HTERT RPE-1 (cell line): ENCODE results near the gene PCBP3.
"Not testable (repeated sequence)": the region's sequence is repeated elsewhere in the genome, so short reads cannot be mapped to it uniquely, and the experiment has no call there.

ENCODE experiments used
- in situ Hi-C: fragments of 300-500 bp; cut with MboI; formaldehyde crosslinking; loops from 4 replicates; pipeline ENCODE4 v1.14.3; 2020; ENCODE audit warnings: low sequenced_read_pairs

The PCBP3 gene

DNA sequence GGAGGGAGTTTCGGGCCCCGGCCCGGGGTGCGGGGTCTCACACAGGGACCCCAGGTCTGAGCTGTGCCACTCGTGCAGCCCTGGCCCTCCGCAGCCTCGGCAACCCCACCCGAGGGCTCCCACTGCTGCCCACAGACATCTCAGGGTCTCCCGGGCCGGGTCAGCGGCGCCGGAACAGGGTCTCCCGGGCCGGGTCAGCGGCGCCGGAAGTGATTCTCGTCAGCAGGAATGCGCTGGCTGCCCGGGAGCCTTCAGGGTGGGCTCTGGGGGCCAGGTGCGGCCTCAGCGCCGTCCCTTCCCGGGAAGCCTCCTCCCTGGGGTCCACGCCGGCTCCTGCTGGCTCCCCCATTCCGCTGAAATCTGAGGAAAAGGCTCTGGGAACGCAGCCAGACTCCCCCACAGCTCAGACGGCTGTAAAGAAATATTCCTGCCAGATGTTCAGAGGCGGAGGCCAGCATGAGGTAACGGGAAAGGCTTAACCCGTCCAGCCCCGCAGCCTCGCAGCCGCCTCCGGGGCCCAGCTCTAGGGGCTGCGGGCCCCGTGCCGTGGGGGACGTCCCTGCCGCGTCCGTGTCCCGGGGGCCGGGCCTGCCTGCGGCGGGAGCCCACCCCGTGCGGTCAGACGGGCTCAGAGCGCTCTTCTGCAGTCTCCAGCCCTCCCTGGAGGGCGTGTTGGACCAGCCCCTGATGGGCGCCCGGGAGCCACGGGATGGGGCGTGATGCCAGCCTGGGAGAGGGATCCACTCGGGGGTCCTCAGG is 329.4 kb downstream of the PCBP3 start:
- in situ Hi-C loops, result no loop called here

DNA sequence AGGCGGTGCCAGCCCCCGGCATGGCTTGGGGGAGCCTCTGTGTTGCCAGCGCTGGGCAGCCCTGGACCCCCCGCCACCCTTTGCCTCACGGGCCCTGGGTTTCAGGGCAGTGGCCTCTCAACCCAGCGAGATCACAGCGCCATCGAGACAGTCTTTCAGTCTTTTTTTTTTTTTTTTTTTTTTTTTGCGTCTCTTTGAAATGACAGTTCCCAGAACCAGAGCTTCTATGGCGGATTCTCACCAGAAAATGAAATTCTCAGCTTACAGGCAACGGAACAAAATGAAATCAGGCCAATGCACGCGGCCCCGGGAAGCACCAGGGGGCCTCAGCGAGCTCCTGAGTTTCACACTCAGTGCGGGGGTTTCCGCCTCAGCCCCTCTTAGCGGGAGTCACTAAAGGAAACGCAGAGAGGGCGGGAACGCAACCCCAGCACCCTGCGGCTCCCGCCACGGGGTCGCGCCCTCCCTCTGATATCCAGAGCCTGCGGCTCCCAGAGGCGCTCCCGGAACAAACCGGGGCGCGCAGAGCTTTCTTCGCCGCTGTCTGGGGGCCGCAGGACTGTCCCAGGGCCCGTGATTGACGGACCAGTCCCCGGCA is 330.0 kb downstream of the PCBP3 start:
- in situ Hi-C loops, result no loop called here

DNA sequence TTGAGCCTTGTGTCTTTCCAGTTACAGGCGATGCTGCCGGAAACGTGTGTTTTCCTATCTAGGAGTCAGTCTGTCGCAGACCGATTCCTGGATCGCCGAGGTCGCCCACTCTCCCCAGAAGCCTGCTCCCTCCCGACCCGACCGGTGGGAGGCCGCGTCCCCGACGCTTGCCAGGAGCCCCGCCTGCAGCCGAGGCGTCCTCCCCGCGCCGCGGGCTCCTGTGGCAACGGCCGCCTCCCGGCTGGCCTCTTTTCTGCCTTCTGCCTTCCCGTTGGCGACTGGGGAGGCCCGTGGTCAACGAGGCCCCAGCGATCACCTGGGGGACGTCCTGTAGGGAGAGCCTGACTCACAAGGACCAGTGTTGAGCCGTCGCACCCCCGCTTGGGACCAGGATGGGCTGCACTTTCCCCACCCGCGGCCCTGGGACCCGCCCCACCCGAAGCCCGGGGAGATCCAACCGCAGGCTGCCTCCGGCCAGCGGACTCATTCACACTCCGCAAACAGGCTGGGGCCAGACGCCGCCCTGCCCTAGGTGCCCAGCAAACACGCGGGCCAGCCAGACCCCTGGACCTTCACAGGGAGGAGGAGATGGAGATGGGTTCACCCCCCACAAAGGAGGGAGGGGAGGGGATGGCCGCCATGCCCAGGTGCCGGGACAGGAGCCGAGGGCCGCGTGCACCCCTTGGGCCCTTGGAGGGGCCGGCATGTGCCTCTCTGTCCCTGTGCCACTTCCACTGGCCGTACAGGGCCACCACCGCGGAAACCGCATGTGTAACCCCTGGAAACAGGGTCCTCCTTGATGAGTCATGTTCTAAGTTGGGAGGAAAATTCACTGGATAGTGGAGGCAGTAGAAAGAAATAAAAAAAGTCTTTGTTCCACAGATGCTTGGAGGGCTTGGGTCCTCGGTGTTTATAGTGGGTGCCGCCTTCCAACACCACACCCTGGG is 330.8 kb downstream of the PCBP3 start:
- in situ Hi-C loops, result no loop called here

DNA sequence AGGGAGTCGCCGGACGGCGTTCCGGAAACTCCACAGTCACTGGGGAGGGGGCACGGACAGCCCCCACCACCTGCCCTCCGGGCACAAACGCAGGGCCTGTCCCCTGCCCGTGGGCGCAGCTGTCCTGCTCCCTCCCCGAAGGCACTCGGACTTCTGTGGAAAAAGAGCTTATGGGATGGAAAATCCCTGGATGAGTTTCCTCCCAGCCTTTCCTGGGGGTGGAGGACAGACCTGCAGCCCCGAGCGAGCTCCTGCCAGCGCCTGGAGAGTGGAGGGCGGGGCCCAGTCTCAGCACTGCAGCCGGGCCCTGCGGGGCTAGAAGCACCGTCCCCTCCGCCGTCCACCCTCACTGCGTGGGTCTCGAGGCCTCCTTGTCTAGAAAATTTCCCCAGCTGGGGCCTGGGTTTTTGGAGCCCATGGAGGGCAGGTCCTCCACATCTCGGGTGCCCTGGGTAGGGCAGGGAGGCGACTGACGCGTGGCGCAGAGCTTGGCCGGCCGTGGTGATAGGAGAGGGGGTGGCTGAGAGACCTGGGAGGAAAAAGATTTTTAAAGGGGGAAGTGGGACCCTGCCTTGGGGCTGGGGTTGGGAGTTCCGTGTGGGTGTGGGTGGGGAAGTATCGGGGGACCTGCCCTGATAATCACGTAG is 331.6 kb downstream of the PCBP3 start:
- in situ Hi-C loops, result no loop called here

DNA sequence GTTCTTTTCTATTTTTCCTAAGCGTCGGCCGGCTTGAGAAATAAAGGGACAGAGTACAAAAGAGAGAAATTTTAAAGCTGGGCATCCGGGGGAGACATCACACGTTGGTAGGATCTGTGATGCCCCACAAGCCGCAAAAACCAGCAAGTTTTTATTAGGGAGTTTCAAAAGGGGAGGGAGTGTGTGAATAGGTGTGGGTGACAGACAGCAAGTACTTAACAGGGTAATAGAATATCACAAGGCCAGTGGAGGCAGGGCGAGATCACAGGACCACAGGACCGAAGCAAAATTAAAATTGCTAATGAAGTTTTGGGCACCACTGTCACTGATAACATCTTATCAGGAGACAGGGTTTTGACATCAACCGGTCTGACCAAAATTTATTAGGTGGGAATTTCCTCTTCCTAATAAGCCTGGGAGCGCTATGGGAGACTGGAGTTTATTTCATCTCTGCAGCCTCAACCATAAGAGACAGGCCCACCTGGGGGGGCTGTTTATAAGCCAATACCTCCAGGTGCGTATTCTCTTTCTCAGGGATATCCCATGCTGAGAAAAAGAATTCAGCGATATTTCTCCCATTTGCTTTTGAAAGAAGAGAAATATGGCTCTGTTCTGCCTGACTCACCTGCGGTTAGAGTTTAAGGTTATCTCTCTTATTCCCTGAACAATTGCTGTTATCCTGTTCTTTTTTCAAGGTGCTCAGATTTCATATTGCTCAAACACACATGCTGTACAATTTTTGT is 332.3 kb downstream of the PCBP3 start:
- in situ Hi-C loops, result not testable (repeated sequence)

DNA sequence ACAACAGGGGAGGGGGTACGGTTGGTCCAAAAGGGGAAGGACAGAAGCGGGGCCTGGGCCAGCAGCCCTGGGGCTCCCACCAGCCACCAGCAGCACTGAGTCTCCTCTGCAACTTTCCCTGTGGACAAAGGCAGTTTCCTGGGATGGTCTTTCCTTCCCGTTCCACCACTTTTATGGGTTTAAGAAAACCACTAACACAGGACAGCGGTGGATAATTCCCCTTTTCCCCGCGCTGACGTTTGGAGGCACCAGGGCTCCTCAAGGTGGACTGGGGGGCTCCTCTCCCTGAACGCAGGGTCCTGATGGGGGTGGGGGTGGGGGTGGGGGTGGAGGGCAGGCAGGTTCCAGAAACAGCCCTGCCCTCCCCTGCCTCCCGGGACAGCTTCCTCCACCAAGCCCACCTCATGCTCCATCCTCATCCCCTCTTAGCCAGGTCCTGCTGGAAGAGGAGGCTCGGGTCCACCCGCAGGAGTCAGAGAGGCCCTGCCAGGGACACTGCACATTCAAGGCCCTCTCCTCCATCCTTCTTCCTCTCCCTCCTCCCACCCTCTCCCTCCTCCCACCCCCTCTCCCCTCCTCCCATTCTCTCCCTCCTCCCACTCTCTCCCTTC is 333.3 kb downstream of the PCBP3 start:
- in situ Hi-C loops, result no loop called here

DNA sequence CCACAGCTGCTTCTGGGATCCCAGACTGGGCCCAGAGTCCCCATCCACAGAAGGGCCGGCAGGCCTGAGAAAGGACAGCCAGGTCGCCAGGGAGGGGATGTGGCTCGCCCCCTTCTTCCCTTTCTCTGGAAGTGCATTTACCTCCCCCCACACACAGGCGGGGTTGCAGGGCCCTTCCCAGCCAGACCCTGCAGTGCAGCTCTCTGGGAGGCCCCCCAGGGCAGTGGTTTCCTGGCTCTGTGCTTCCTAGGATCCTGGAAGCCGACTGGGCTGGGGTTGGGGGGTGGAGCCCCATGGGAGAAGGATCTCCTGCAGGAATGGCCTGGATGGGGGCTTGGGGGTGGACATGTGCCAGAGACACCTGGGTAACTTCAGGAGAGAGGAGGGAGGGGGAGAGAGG is 333.9 kb downstream of the PCBP3 start:
- in situ Hi-C loops, result no loop called here

DNA sequence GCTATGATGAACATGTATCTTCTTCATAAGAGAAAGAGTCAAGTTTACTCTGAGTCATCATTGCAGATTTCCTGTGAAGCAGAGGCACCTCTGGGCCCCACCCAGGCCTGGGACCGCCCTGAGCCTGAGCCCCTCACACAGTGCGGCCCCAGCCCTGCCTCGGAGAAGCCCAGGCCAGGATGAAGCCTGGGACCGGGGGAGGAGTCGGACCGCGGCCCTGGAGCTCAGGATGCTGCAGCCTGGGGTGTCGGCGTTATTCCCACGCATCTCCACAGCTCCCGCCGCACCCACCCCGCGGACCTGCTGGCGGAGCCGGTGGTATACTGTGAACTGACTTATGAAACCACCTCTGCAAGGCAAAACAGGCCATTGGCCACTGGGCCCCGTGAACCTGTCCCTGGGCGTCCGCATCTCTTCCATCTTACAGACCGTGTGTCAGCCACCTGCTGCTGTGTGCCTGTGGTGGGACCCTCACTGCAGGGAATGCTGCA is 335.7 kb downstream of the PCBP3 start:
- in situ Hi-C loops, result no loop called here

DNA sequence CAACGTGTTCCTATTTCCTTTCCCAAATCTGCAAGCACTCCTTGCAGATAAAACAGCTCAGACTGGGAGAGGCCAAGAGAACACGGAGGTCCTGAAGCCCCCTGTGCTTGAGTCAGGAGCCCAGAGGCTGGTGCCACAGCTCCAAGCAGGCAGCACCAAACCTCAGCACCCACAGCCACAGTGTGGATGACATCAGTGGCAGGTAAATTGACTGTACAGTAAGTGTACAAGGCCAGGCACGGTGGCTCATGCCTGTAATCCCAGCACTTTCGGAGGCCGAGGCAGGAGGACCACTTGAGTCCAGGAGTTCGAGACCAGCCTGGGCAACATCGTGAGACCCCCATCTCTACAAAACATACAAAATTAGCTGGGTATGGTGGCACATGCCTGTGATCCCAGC is 336.1 kb downstream of the PCBP3 start:
- in situ Hi-C loops, result no loop called here

DNA sequence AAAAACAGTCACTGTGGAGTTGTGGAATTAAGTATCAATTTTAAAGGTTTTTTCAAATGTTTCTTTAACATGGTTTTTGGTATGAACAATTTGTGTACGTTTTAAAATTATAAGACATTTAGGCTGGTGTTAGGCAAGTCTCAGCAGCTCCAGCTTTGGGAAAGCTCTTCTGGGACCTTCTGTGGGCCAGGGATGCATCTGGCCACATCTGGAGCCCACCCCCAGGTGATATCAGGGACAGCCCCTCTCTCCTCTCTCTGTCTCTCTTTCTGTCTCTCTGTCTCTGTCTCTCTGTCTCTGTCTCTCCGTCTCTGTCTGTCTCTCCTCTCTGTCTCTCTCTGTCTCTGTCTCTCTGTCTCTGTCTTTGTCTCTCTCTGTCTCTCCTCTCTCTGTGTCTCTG is 336.7 kb downstream of the PCBP3 start:
- in situ Hi-C loops, result no loop called here

DNA sequence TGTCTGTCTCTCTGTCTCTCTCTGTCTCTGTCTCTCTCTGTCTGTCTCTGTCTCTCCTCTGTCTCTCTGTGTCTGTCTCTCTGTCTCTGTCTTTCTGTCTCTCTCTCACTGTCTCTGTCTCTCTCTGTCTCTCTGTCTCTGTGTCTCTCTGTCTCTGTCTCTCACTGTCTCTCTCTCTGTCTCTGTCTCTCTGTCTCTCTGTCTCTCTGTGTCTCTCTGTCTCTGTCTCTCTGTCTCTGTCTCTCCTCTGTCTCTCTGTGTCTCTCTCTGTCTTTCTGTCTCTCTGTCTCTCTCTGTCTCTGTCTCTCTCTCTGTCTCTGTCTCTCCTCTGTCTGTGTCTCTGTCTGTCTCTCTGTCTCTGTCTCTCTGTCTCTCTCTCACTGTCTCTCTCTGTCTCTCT is 337.2 kb downstream of the PCBP3 start:
- in situ Hi-C loops, result no loop called here

DNA sequence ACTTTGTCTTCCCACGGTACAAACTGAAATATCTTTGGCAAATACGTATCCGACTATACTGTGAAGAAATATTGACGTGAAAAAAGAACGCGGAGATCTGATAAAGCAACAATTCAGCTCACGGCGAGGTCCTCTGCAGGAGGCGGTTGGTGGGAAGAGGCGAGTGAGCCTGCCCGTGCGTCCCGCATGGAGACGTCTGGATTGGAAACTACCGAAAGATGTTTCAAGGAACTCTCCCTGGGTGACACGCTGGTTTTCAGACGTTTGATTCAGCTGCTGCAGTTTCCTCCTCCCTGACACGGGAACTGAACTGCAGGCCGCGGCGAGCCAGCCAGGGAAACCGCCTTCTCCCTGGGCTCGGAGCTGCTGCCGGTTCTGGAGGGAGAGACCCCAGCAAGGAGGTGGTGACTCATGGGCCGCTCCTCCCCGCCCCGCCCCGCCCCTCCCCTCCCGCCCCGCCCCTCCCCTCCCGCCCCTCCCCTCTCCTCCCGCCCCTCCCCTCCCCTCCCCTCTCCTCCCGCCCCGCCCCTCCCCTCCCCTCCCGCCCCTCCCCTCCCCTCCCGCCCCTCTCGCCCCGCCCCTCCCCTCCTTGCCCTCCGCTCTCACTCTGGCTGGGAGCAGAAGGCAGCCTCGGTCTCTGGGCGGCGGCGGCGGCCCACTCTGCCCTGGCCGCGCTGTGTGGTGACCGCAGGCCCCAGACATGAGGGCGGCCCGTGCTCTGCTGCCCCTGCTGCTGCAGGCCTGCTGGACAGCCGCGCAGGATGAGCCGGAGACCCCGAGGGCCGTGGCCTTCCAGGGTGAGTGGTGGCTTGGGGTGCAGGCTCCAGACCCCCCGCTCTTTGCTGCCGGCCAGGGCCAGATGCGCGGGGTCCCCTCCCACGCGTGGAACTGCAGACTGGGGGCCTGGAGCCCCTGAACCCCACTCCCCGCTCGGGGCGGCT is 337.9 kb downstream of the PCBP3 start, which contains the start of gene COL6A1:
COL6A1 (plus strand) TSS at position 620 of the 941 bp plus-strand sequence; CDS start at position 701, 81 bp downstream.
- in situ Hi-C loops, result no loop called here

DNA sequence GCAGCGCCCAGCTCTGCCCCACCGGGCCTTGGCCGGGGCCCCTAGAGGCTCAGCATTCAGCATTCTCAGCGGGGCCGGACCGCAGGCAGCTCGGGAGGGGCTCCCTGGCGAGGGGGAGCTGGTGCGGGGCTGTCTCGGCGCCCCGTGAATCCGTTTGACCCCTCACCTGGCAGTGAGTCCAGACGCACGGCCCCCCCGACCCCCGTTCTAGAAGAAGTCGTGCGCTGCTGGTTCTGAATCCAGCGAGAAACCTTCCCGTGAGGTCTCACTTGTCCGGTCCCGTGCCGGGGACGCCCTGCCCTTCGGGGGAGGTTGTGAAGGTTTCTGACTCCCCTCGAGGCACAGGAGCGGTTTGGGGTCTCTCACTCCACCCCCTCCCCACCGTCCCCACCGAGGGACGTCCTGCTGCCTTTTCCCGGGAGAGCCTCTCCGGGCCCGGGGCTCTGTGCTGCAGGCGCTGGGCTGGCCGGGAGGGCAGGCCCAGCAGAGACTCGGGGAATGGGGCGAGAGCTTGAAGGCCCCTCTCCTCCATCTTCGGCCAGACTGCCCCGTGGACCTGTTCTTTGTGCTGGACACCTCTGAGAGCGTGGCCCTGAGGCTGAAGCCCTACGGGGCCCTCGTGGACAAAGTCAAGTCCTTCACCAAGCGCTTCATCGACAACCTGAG is 338.7 kb downstream of the PCBP3 start:
- in situ Hi-C loops, result no loop called here

DNA sequence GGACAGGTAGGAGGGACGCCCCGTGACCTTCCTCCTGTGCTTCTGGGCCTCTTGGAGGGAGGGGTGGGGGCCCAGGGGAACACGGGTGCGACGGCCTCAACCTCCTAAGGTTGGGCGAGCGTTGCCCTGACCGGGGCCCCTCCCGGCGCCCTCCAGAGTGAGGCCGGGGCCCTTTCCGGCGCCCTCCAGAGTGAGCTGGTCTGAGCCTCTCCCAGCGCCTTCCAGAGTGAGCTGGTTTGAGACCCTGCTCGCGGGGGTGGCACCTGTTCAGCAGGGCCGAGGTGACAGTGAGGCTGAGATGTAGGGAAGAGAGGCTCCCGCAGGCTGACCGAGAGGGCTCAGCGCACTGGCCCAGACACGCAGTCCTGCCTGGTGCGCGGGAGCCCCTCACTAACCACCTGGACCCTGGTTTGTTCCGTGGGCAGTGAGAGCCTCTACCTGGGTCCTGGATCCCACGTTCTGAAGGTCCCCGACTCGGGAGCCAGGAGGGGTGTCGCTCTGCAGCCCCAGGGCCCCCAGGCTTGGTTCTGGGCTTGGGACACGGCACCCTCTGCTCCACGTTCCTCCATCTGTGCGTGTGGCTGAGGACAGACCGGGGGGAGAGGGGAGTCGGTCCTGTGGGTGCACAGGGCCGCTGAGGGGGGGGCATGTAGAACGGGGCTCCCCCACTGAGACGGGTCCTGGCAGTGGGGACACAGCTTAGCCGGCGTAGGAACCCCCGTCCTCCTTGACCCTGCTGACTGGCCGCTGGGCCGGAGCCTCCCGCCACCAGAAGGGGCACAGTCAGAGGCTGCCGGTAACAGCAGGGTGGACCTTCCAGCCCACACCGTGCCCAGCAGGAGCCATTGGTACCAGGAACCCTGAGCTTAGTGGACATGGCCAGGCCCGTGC is 339.5 kb downstream of the PCBP3 start:
- in situ Hi-C loops, result no loop called here

DNA sequence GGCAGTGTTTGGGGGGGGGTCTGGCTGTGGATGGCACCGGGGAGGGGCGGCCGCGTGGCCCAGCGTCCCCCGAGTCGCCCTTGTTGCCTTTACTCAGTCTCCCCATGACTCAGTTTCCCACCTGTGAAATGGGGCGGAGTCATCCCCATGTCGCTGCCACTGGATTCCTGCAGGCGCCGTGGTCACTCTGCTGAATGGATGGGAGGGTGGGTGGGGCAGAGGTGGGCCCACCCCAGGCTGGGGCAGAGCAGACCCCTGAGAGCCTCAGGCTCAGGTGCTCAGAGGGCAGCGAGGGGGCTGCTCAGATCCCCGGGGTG is 340.1 kb downstream of the PCBP3 start:
- in situ Hi-C loops, result no loop called here

DNA sequence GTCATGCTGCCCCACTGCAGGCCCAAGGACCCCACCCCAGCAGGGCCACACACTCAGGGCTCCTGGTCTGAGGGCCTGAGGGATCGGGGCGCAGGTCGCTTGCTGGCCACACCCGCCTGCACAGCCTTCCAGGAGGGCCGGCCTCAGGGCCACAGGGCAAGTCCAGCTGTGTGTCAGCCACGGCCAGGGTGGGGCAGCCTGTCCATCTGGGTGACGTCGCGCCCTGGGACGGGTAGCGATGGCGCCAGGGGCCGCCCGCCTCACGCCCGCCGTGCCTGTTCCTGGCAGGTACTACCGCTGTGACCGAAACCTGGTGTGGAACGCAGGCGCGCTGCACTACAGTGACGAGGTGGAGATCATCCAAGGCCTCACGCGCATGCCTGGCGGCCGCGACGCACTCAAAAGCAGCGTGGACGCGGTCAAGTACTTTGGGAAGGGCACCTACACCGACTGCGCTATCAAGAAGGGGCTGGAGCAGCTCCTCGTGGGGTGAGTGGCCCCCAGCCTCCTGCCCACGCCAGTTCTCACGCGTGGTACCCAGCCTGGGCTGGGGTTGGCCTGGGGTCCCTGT is 340.5 kb downstream of the PCBP3 start:
- in situ Hi-C loops, result no loop called here

DNA sequence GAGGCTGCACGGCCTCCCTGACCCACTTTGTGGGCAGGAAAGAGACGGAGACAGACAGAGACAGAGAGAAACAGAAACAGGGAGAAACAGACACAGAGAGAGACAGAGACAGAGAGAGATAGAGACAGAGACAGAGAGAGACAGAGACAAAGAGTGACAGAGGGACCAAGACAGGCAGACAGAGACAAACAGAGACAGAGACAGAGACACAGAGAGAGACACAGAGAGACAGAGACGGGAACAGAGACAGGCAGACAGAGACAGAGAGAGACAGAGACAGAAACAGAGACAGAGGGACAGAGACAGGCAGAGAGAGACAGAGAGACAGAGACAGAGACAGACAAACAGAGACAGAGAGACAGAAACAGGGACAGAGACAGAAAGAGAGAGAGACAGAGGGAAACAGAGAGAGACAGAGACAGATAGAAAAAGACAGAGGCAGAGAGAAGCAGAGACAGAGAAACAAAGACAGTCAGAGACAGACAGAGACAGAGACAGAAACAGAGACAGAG is 341.1 kb downstream of the PCBP3 start:
- in situ Hi-C loops, result no loop called here
